Pulmonary artery endothelial cell (primary cell): ENCODE measurements around the gene CD86. TPM values are rescaled to one million over a fixed set of nuclear protein-coding genes. Genes with fewer than 3 reads are reported as not detected.
"Not testable (repeated sequence)": the region's sequence is repeated elsewhere in the genome, so short reads cannot be mapped to it uniquely, and the experiment has no call there.

ENCODE experiments used
- DNase-seq: peaks from one replicate; pipeline ENCODE4 v3.0.0-alpha.2; 2011; ENCODE audit warnings: low read depth, low spot score
- total RNA-seq: library from RNA; depleted of rRNA; stranded (reverse); fragments of >200 nt; gene quantifications from 2 replicates; pipeline ENCODE4 v1.2.3, GENCODE V29; 2014

Gene CD86
- total RNA-seq, 1 donor from 2014 or later, result not detected

DNA sequence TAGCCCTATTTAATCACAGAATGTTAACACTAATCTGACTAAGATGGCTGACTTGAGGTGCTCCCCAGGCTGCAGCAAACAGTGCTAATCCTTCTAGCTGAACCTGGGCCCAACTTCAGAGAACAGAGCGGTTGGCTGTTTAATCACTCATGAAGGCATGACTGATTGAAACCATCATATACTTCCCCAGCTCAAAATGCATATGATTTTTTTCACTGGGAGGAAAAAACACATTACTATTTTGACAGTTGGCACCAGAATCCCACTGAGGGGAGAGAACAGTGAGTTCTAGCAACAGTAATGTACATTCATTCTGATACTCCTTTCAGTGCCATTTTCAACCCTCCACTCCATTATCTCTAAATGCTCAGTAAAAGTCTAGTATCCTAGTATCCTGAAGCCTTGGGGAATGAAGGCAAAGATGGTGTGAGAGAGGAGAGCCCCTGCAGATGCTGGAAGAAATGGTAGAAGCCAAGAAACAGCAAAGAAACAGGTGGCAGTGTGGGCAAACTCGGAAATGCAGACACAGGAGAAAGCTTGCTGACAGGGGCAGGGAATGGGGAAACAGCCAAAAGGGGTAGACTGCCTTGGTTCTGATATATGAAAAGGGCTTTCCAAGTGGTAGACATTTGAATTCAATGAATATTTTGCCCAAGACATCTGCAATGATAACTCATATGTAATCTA, 93.9 kb downstream of the CD86 start:
- no peak for DNase-seq

DNA sequence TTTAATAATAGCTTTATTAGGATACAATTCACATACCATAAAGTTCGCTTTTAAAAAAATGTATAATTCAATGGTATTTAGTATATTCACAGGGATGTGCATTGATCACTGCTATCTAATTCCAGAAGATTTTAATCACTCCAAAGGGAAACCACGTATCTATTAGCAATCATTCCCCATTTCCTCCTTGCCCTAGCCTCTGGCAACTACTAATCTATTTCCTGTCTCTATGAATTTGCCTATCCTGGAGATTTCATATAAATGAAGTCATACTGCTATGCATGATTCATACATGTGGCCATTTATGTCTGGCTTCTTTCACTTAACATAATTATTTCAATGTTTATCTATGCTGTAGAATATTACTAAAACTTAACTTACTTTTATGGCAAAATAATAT, 96.3 kb downstream of the CD86 start:
- no peak for DNase-seq

DNA sequence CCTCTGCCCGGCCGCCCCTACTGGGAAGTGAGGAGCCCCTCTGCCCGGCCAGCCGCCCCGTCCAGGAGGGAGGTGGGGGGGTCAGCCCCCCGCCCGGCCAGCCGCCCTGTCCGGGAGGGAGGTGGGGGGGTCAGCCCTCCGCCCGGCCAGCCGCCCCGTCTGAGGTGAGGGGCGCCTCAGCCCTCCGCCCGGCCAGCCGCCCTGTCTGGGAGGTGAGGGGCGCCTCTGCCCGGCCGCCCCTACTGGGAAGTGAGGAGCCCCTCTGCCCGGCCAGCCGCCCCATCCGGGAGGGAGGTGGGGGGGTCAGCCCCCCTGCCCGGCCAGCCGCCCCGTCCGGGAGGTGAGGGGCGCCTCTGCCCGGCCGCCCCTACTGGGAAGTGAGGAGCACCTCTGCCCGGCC, 109.8 kb downstream of the CD86 start:
- DNase-seq, result not testable (repeated sequence)

DNA sequence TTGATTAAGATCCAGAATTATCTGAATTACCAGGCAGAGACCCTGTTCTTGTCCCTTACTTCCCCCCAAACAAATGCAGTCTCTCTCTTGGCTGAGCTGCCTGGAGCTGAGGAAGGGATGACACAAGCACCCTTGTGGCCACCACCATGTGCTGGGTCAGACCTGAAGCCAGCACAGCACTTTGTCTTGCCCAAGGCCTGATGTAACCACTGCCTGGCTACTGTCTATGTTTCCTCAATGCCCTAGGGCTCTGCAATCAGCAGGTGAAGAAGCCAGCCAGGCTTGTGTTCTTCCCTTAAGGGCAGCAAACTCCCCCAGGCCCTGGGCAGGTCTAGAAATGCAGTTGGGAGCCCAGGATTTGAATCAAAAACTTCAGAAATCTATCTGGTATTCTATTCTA, 112.5 kb downstream of the CD86 start:
- no peak for DNase-seq

DNA sequence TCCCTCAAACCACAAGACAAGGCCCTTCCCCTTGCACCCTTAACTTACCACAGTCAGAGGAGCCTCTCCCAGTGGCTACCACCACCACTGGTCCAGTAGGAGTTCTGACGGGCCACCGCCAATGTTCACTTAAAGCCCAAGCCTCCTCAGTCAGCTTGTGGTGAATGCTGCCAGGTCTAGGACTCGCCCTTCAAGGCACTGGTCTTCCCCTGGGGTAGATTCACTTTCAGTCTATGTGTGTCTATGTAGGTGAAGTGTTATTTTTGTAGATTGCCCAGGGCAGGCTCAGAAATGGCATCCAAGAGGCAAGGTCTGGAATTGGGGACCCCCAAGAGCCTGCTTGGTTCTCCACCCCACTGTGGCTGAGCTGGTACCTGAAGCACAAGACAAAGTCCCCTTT, 112.9 kb downstream of the CD86 start:
- DNase-seq, result no peak

DNA sequence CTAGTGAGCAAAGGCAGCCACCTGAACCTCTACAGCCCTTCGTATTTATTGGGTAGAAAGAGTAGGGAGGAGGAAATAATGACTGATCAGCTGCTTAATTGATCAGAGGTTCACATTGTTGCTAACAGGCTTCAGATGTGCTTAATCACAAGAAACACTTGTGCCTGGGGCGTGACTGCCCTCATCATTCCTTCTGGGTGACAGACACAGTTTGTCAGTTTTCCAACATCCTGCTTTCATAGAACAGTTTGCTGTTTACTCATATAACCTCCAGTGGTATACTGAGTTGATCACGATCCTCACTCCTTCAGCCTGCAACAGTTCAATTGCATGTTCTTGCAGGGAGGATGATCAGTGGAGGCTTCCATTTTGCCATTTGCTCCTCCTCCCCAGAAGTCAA, 114.7 kb downstream of the CD86 start:
- DNase-seq, result no peak

Other genes with a start within 250 kb of the CD86 start
- 11.8 and 14.6 TPM in 2 replicates for gene IQCB1, start 220.3 kb upstream of the CD86 start, total RNA-seq
- gene EAF2, start 220.2 kb upstream of the CD86 start, total RNA-seq, result 1.4 and 3.5 TPM in 2 replicates
- gene SLC15A2, start 161.0 kb upstream of the CD86 start, total RNA-seq, result 0.07 and 0.28 TPM in 2 replicates
- not detected in 2 replicates for gene ILDR1, start 33.1 kb upstream of the CD86 start, total RNA-seq
- gene CASR, start 128.3 kb downstream of the CD86 start, total RNA-seq, result not detected in 2 replicates